IMR-90 (cell line): ENCODE measurements around the gene RBM48. TPM values are rescaled to one million over a fixed set of nuclear protein-coding genes. Genes with fewer than 3 reads are reported as not detected.
"Not testable (repeated sequence)": the region's sequence is repeated elsewhere in the genome, so short reads cannot be mapped to it uniquely, and the experiment has no call there.

Experiments
- ATAC-seq: fragments of 200-7000 bp; cut with Tn5 transposase; 2 replicates; pipeline ENCODE4 v1.9.1; 2020; ENCODE audit warnings: low read depth, mild to moderate bottlenecking, moderate library complexity
- BruUV-seq: library from RNA; stranded (reverse); fragments of 400-500 nt; replicated peaks from 2 replicates; lab custom pipeline; 2021; lab: Mats Ljungman, UMichigan
- CTCF ChIA-PET: fragments of 300-600 bp; formaldehyde crosslinking; extraction: SDS; loops from one replicate; lab custom pipeline; 2021; ENCODE audit warnings: antibody characterized with exemption; lab: Yijun Ruan, JAX
- POLR2A ChIA-PET: fragments of 300-600 bp; sonication (Branson Sonifier 250); formaldehyde crosslinking; loops from one replicate; lab custom pipeline; 2022; ENCODE audit warnings: antibody characterized with exemption; ENCODE audit not compliant: unreplicated experiment; lab: Charles Lee
- DNase-seq: peaks from one replicate; pipeline ENCODE4 v3.0.0; 2013
- H2AFZ ChIP-seq: replicated peaks from 2 replicates; pipeline ENCODE3; 2013; ENCODE audit warnings: low read length, mild to moderate bottlenecking; ENCODE audit not compliant: poor library complexity
- H2AK5ac ChIP-seq: 2 replicates; pipeline ENCODE4 v1.6.1; 2013; ENCODE audit warnings: low read depth, low read length, inconsistent platforms
- H2AK9ac ChIP-seq: replicated peaks from 2 replicates; pipeline ENCODE3; 2013; ENCODE audit warnings: mild to moderate bottlenecking, low read depth, low read length, moderate library complexity; ENCODE audit not compliant: poor library complexity
- H2BK120ac ChIP-seq: 2 replicates; pipeline ENCODE4 v1.6.1; 2013; ENCODE audit warnings: low read depth, low read length, inconsistent platforms
- H2BK15ac ChIP-seq: 3 replicates; pipeline ENCODE4 v1.6.1; 2013; ENCODE audit warnings: low read depth, low read length, inconsistent platforms
- H2BK20ac ChIP-seq: 2 replicates; pipeline ENCODE4 v1.6.1; 2013; ENCODE audit warnings: low read depth, mild to moderate bottlenecking, inconsistent platforms, low read length, moderate library complexity
- H2BK5ac ChIP-seq: 2 replicates; pipeline ENCODE4 v1.6.1; 2013; ENCODE audit warnings: mild to moderate bottlenecking, low read depth, low read length, inconsistent platforms; ENCODE audit not compliant: poor library complexity, severe bottlenecking
- H3K14ac ChIP-seq: replicated peaks from 2 replicates; pipeline ENCODE4 v1.6.1; 2013; ENCODE audit warnings: low read depth, low read length, inconsistent platforms
- H3K18ac ChIP-seq: 2 replicates; pipeline ENCODE4 v1.6.1; 2013; ENCODE audit warnings: low read depth, low read length, control low read depth
- H3K23ac ChIP-seq: 2 replicates; pipeline ENCODE4 v1.6.1; 2013; ENCODE audit warnings: low read depth, low read length, inconsistent platforms
- H3K27ac ChIP-seq: 2 replicates; pipeline ENCODE4 v1.5.1; 2013; ENCODE audit warnings: mild to moderate bottlenecking, control low read depth, low read length; ENCODE audit not compliant: insufficient read depth
- H3K27me3 ChIP-seq: 2 replicates; pipeline ENCODE4 v1.6.1; 2013; ENCODE audit warnings: low read length; ENCODE audit not compliant: control insufficient read depth, insufficient read depth
- H3K36me3 ChIP-seq: 2 replicates; pipeline ENCODE4 v1.6.1; 2013; ENCODE audit warnings: low read length, mixed read lengths; ENCODE audit not compliant: control insufficient read depth, insufficient read depth
- H3K4ac ChIP-seq: 2 replicates; pipeline ENCODE4 v1.6.1; 2013; ENCODE audit warnings: low read depth, low read length, inconsistent platforms
- H3K4me1 ChIP-seq: 2 replicates; pipeline ENCODE4 v1.6.1; 2013; ENCODE audit warnings: low read length, mixed read lengths; ENCODE audit not compliant: control insufficient read depth, insufficient read depth
- H3K4me2 ChIP-seq: 2 replicates; pipeline ENCODE4 v1.6.1; 2013; ENCODE audit warnings: low read depth, mild to moderate bottlenecking, control low read depth, low read length, moderate library complexity
- H3K4me3 ChIP-seq: 2 replicates; pipeline ENCODE4 v1.5.1; 2013; ENCODE audit warnings: low read depth, mild to moderate bottlenecking, control low read depth, low read length, moderate library complexity; ENCODE audit not compliant: insufficient read depth
- H3K56ac ChIP-seq: 2 replicates; pipeline ENCODE4 v1.6.1; 2013; ENCODE audit warnings: low read length, inconsistent platforms; ENCODE audit not compliant: insufficient read depth; ENCODE audit errors: extremely low read depth
- H3K79me1 ChIP-seq, 2 experiments: 2 replicates each; pipeline ENCODE4 v1.6.1; 2013; ENCODE audit warnings: low read length in 2 of 2, inconsistent platforms in 1 of 2, low read depth in 1 of 2
- H3K9ac ChIP-seq: 2 replicates; pipeline ENCODE4 v1.6.1; 2013; ENCODE audit warnings: low read depth, low read length, control low read depth
- H3K9me1 ChIP-seq: 2 replicates; pipeline ENCODE4 v1.6.1; 2013; ENCODE audit warnings: low read length, inconsistent platforms; ENCODE audit not compliant: insufficient read depth
- H3K9me3 ChIP-seq: 2 replicates; pipeline ENCODE4 v1.6.1; 2013; ENCODE audit warnings: low read length; ENCODE audit not compliant: control insufficient read depth, insufficient read depth
- H4K20me1 ChIP-seq: 2 replicates; pipeline ENCODE4 v1.6.1; 2013; ENCODE audit warnings: low read length, inconsistent platforms; ENCODE audit not compliant: insufficient read depth
- H4K5ac ChIP-seq: 2 replicates; pipeline ENCODE4 v1.6.1; 2013; ENCODE audit warnings: mild to moderate bottlenecking, low read depth, low read length, control low read depth
- H4K8ac ChIP-seq, 2 experiments: 2 replicates each; pipeline ENCODE4 v1.6.1; 2013; ENCODE audit warnings: low read depth in 2 of 2, low read length in 2 of 2, control low read depth in 1 of 2, inconsistent platforms in 1 of 2
- H4K91ac ChIP-seq: 2 replicates; pipeline ENCODE4 v1.6.1; 2013; ENCODE audit warnings: low read depth, low read length, inconsistent platforms; ENCODE audit not compliant: insufficient read depth
- MAFK ChIP-seq: IDR thresholded peaks from 2 replicates; pipeline ENCODE4 v1.6.1; 2012; ENCODE audit warnings: low read depth, low read length, improper control_type of control experiment
- NFE2L2 ChIP-seq: fragments of 150-350 bp; IDR thresholded peaks from 2 replicates; pipeline ENCODE4 v1.6.1; 2016; ENCODE audit warnings: low read depth, mild to moderate bottlenecking, low read length
- RAD21 ChIP-seq: IDR thresholded peaks from 2 replicates; pipeline ENCODE4 v1.6.1; 2012; ENCODE audit warnings: low read length, improper control_type of control experiment
- SMC3 ChIP-seq: fragments of 150-350 bp; IDR thresholded peaks from 2 replicates; pipeline ENCODE4 v1.6.1; 2016; ENCODE audit warnings: low read depth, mild to moderate bottlenecking, antibody characterized with exemption, low read length, moderate library complexity
- WGBS, 2 experiments: methylation state at CpG; one replicate each; pipeline versions ENCODE4 v1.1.5 to v1.1.7; 2013; ENCODE audit warnings: missing lambda C conversion rate in 2 of 2; ENCODE audit not compliant: insufficient read length in 1 of 2; ENCODE audit errors: extremely low coverage in 2 of 2; 5-methylcytosine and 5-hydroxymethylcytosine counted together
- dilution Hi-C: fragments of 300-500 bp; cut with HindIII; formaldehyde crosslinking; loops from one replicate; pipeline ENCODE4 v1.14.3; 2018; ENCODE audit warnings: low sequenced_read_pairs; ENCODE audit not compliant: unreplicated experiment
- in situ Hi-C: fragments of 300-500 bp; cut with MboI; formaldehyde crosslinking; loops from 3 replicates; pipeline ENCODE4 v1.14.3; 2019; ENCODE audit warnings: low sequenced_read_pairs, inconsistent platforms, mixed read lengths
- intact Hi-C: fragments of 100-400 bp; cut with micrococcal nuclease; formaldehyde crosslinking; loops from 2 replicates; pipeline ENCODE4 v1.10.0; 2022
- polyA plus RNA-seq, 3 experiments: library from polyadenylated mRNA; depleted of rRNA; stranded (reverse); fragments of >200 nt; gene quantifications; 2 replicates each; pipeline ENCODE4 v1.2.3, GENCODE V29; 2012; ENCODE audit warnings: low replicate concordance in 1 of 3
- total RNA-seq: library from RNA; depleted of rRNA; stranded (reverse); fragments of >200 nt; gene quantifications from 2 replicates; pipeline ENCODE4 v1.2.3, GENCODE V29; 2012

The RBM48 gene
- total and polyA plus RNA-seq, 2 of the 4 experiments (the other 2 are of a cell fraction): 5.1 to 5.6 TPM

DNA sequence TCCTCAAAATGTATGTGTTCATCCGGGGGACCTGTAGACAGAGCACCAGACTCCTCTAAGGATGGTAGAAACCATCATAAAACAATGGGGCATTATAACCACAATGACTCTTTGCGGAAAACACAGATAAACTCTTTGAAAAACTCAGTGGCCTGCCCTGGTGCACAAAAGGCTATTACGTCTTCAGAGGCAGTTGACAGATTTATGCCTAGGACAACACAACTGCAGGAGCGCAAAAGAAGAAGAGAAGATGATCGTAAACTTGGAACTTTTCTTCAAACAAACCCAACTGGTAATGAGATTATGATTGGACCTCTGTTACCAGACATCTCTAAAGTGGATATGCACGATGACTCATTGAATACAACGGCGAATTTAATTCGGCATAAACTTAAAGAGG is 6.0 kb downstream of the RBM48 start:
- Histone ChIP-seq H2AK5ac (no peak overlapping the region), H2BK15ac (no peak overlapping the region), H3K9ac (no peak overlapping the region), H3K36me3 (peaks cover 24% of the 10 kb centered on the region), H3K4ac (no peak overlapping the region), H4K91ac (no peak overlapping the region), H3K27me3 (no peaks in the 10 kb centered on the region), H3K23ac (no peak overlapping the region), H2AK9ac (no peak overlapping the region), H3K9me1 (no peaks in the 10 kb centered on the region), H3K79me1 (peaks cover 8 to 9% of the 10 kb centered on the region in 2 experiments; a peak in 2 of 4 replicates), H2BK5ac (no peak overlapping the region), H2AFZ (no peak overlapping the region), H4K20me1 (no peaks in the 10 kb centered on the region), H3K27ac (no peak overlapping the region), H2BK120ac (no peak overlapping the region), H2BK20ac (no peak overlapping the region), H3K9me3 (no peaks in the 10 kb centered on the region), H4K8ac (no peak overlapping the region), H3K4me3 (no peak overlapping the region), H3K14ac (no peak overlapping the region), H3K18ac (no peak overlapping the region), H3K4me1 (0 out of 2 replicates have a peak, but pooled peaks cover 2% of the 10 kb centered on the region), H3K4me2 (no peak overlapping the region), H4K5ac (no peak overlapping the region), H3K56ac (no peak overlapping the region)
- ATAC-seq (no peak), DNase-seq (no peak)
- WGBS, 2 experiments: 100% methylated on average over 1 of the region's 9 CpGs; no CpG with 5 or more reads in 1 of the 2 experiments
- intact Hi-C loops: no loop called here
- TF ChIP-seq SMC3 (no peak), MAFK (no peak), NFE2L2 (no peak), RAD21 (no peak)
- no TSS peak for BruUV-seq
- dilution Hi-C loops: no loop called here
- ChIA-PET CTCF (no interaction called here), POLR2A (no interaction called here)
- in situ Hi-C loops: no loop called here

DNA sequence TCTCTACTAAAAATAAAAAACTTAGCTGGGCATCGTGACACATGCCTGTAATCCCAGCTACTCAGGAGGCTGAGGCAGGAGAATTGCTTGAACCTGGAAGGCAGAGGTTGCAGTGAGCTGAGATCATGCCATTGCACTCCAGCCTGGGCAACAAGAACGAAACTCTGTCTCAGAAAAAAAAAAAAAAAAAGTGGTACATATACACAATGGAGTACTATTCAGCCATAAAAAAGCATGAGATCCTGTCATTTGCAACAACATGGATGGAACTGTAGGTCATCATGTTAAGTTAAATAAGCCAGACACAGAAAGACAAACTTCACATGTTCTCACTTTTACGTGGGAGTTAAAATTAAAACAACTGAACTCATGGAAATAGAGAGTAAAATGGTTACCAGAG is 14.9 kb downstream of the RBM48 start:
- intact Hi-C loops, DNase-seq, H3K9me3 ChIP-seq, H3K4me3 ChIP-seq, H2AK5ac ChIP-seq, H4K91ac ChIP-seq, H4K5ac ChIP-seq, dilution Hi-C loops, H2BK15ac ChIP-seq, H2AFZ ChIP-seq, H3K4ac ChIP-seq, H3K18ac ChIP-seq, H2BK120ac ChIP-seq, H4K8ac ChIP-seq, H3K9me1 ChIP-seq, POLR2A ChIA-PET, ATAC-seq, H3K27me3 ChIP-seq, CTCF ChIA-PET, H3K4me1 ChIP-seq, H2BK5ac ChIP-seq, H3K56ac ChIP-seq, H3K4me2 ChIP-seq, H3K23ac ChIP-seq, in situ Hi-C loops, H4K20me1 ChIP-seq, H3K14ac ChIP-seq, H2AK9ac ChIP-seq, H3K27ac ChIP-seq, H3K9ac ChIP-seq, H3K79me1 ChIP-seq, H3K36me3 ChIP-seq, BruUV-seq, H2BK20ac ChIP-seq: not testable (repeated sequence)
- no CpG with 5 or more reads among the region's 3 CpGs for WGBS, 2 experiments
